ENCODE data around the gene POLR2E. TPM values are rescaled to one million over a fixed set of nuclear protein-coding genes. Genes with fewer than 3 reads are reported as not detected.
A peak's percentile ranks its signal among the peaks of the same experiment; 100 is the strongest.

Gene POLR2E
- total RNA-seq, 1 donor from 2014 or later = 87.1 TPM

GRCh38 chr19:1109697-1110671 is 14.8 kb upstream of the POLR2E start:
- Histone ChIP-seq H3K36me3 (ENCODE audit: control insufficient read depth, insufficient read depth, low read length) (peaks cover 31% of the 10 kb centered on the region), H3K4me3 (ENCODE audit: low read depth, low read length) (no peak overlapping the region), H3K27me3 (ENCODE audit: control insufficient read depth, insufficient read depth, low read length) (no peaks in the 10 kb centered on the region)
- TF ChIP-seq CTCF (IDR thresholded peaks at IDR 0.05; ENCODE audit: insufficient read depth, low read length, severe bottlenecking) = no peak
- FAIRE-seq (no peak), DNase-seq (ENCODE audit: low read depth) (no peak)

GRCh38 chr19:1109032-1109551 is 13.9 kb upstream of the POLR2E start:
- no peak for FAIRE-seq
- H3K4me3 ChIP-seq (ENCODE audit: low read depth, low read length) = no peak overlapping the region
- TF ChIP-seq CTCF (IDR thresholded peaks at IDR 0.05; ENCODE audit: insufficient read depth, low read length, severe bottlenecking) = no peak
- peaks cover 28% of the 10 kb centered on the region for H3K36me3 ChIP-seq (ENCODE audit: control insufficient read depth, insufficient read depth, low read length)
- DNase-seq (ENCODE audit: low read depth) = no peak
- no peaks in the 10 kb centered on the region for H3K27me3 ChIP-seq (ENCODE audit: control insufficient read depth, insufficient read depth, low read length)

DNA sequence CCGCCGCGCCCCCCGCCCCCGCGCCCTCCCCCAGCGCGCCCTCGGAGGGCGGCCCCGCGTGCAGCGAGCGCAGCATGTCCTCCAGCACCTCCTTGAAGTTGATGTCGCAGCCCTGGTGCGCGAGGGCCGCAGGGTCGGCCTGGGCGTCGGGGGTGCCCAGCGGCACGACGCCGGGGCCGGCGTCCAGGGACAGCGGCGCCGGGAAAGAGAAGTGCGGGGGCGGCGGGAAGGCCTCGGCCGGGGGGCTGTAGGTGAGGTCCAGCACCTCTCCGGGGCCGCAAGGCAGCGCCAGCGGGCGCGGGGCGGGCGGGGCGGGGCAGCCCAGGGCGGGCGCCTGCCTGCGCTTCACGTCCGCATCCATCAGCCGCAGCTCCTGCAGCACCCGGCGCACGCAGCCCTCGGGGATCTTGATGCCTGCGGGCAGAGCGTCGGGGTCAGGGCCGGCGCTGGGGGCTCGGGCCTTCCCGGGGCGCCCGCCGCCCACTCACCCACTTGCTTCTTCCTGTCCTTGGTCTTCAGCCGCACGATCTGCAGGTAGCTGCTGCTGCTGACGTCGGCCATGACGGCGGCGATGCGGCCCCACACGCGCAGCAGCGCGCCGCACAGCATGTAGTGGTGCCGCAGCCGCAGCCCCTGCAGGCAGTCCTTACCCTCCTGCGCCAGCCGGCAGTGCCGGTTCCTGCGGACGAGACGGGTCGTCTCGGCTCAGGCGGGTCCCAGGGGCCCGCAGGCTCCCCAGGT is 13.3 kb upstream of the POLR2E start:
- no peaks in the 10 kb centered on the region for H3K27me3 ChIP-seq (ENCODE audit: control insufficient read depth, insufficient read depth, low read length)
- DNase-seq (ENCODE audit: low read depth) = no peak
- no peak overlapping the region for H3K4me3 ChIP-seq (ENCODE audit: low read depth, low read length)
- no peak for TF ChIP-seq CTCF (IDR thresholded peaks at IDR 0.05; ENCODE audit: insufficient read depth, low read length, severe bottlenecking)
- peaks cover 23% of the 10 kb centered on the region for H3K36me3 ChIP-seq (ENCODE audit: control insufficient read depth, insufficient read depth, low read length)
- FAIRE-seq = no peak

- no peak for FAIRE-seq
- Histone ChIP-seq H3K27me3 (ENCODE audit: control insufficient read depth, insufficient read depth, low read length) (no peaks in the 10 kb centered on the region), H3K4me3 (ENCODE audit: low read depth, low read length) (no peak overlapping the region), H3K36me3 (ENCODE audit: control insufficient read depth, insufficient read depth, low read length) (peaks cover 20% of the 10 kb centered on the region)
- no peak for TF ChIP-seq CTCF (IDR thresholded peaks at IDR 0.05; ENCODE audit: insufficient read depth, low read length, severe bottlenecking)
- no peak for DNase-seq (ENCODE audit: low read depth)
Observed at GRCh38 chr19:1107661-1108261, 12.6 kb upstream of the POLR2E start.

DNA sequence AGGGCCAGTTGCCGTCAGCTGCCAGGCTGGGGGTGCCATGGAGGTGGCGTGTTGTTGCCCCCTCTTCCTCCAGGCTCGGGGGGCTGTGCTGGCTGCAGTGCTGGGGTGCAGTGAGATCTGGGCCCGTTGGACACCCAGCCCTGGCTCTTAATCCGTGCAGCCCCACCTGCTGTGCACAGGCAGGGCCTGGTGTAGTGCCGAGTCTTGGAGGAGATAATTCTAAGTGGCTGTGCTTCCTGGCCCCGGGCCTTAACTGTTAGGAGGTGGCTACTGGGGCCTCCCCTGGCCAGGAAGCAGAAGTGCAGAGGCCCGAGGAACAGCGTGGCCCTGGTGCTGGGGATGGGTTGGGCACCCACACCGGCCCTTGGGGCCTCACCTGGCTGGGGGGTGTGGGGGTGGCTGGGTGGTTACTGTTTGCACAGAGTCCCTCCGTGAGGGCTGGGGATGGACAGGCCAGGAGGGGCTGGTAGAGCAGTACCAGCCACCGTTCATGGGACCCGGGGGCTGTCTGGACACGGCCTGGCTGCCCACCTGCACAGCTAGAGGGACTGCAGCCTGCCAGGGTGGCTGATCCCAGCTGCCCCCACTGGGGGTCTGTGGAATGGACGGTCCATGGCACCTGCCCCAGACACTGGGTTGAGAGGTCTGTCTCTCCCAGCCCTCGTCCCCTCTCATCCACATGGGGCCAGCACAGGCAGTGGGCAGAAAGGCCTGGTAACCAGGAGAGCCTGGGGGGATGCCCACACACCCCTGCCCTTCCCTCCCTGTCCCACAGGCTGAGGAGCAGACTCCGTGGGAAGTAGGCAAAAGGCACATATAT is 11.9 kb upstream of the POLR2E start:
- H3K36me3 ChIP-seq (ENCODE audit: control insufficient read depth, insufficient read depth, low read length) = peaks cover 16% of the 10 kb centered on the region
- FAIRE-seq (no peak), DNase-seq (ENCODE audit: low read depth) (peak; percentile 38)
- peak; percentile 45 for TF ChIP-seq CTCF (IDR thresholded peaks at IDR 0.05; ENCODE audit: insufficient read depth, low read length, severe bottlenecking)
- H3K27me3 ChIP-seq (ENCODE audit: control insufficient read depth, insufficient read depth, low read length) = no peaks in the 10 kb centered on the region
- H3K4me3 ChIP-seq (ENCODE audit: low read depth, low read length) = no peak overlapping the region
